DND-41 (cell line): Measurements from ENCODE around the gene DYNC1H1.

Source experiments
- CTCF ChIP-seq: IDR thresholded peaks from 2 replicates; pipeline ENCODE4 v1.5.1; 2012; ENCODE audit warnings: borderline replicate concordance, low read length, moderate library complexity, mild to moderate bottlenecking; ENCODE audit not compliant: poor library complexity, severe bottlenecking; ENCODE audit errors: extremely low read depth
- EZH2 ChIP-seq: IDR thresholded peaks from 3 replicates; pipeline ENCODE4 v1.6.1; 2012; ENCODE audit warnings: borderline replicate concordance, low read depth, mild to moderate bottlenecking, moderate library complexity, low read length, inconsistent platforms; ENCODE audit not compliant: severe bottlenecking

DNA sequence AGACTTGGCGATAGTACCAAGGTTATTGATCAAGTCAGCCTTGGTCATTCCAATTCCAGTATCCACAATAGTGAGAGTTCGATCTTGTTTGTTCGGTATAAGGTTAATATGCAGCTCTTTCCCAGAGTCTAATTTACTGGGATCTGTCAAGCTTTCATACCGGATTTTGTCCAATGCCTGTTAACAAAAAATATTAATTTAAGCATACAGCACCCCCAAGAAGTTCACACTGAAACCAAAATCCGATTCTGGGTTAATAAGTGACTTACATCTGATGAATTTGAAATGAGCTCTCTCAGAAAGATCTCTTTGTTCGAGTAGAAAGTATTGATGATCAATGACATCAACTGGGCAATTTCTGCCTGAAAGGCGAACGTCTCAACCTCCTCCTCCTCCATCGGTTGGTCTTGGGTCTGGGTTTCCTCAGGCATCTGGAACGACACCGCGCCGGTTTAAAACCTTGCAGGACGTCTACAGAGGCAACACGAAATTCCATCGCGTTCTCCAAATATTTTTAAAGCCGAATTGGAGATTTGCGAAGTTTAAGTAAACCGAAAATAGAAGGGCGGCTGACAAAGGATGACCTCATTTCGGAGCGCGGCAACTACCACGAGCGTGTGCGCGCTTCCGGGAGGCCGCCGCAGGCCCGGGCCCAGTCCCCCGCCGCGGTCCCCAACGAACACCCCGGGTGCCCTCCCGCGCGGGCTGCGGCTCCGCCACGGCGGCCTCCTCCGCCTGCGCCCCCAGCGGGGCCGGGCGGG lies 121.8 kb downstream of the DYNC1H1 start:
- TF ChIP-seq CTCF (no peak), EZH2 (no peak)
